Neural crest cell (in vitro differentiated cells): ENCODE measurements around the gene INAFM2. TPM values are rescaled to one million over a fixed set of nuclear protein-coding genes. Genes with fewer than 3 reads are reported as not detected.

Experiments
- DNase-seq: peaks from one replicate; pipeline ENCODE4 v3.0.0; 2021; ENCODE audit warnings: low read depth, mixed read lengths, low spot score
- H3K27ac Mint-ChIP-seq: one replicate; pipeline ENCODE4 v1.8.0; 2021; ENCODE audit warnings: mild to moderate bottlenecking, mixed read lengths; ENCODE audit not compliant: unreplicated experiment
- H3K27me3 Mint-ChIP-seq: 2 replicates; pipeline ENCODE4 v1.8.0; 2021; ENCODE audit warnings: low read depth, mild to moderate bottlenecking, mixed read lengths
- H3K36me3 Mint-ChIP-seq: 2 replicates; pipeline ENCODE4 v1.8.0; 2021; ENCODE audit warnings: low read depth, mild to moderate bottlenecking, mixed read lengths
- H3K4me1 Mint-ChIP-seq: 2 replicates; pipeline ENCODE4 v1.8.0; 2021; ENCODE audit warnings: mixed read lengths
- H3K4me3 Mint-ChIP-seq: one replicate; pipeline ENCODE4 v1.8.0; 2021; ENCODE audit warnings: mild to moderate bottlenecking, mixed read lengths
- H3K9me3 Mint-ChIP-seq: 2 replicates; pipeline ENCODE4 v1.8.0; 2021; ENCODE audit warnings: mixed read lengths
- CTCF ChIP-seq: fragments of 200-600 bp; sonication (generic); conservative IDR thresholded peaks from 2 replicates; pipeline ENCODE4 v1.5.0; 2021; ENCODE audit warnings: antibody characterized with exemption, mild to moderate bottlenecking
- total RNA-seq: library from RNA; stranded (reverse); gene quantifications from 2 replicates; pipeline ENCODE4 v1.2.1, GENCODE V29; 2021

INAFM2 gene
- total RNA-seq, 1 donor from 2014 or later: 27.5 TPM

GRCh38 chr15:40335938-40336743 lies 12.6 kb downstream of the INAFM2 start:
- no peaks in the 10 kb centered on the region for H3K9me3 Mint-ChIP-seq
- no peaks in the 10 kb centered on the region for H3K36me3 Mint-ChIP-seq
- H3K4me3 Mint-ChIP-seq: no peak overlapping the region
- H3K4me1 Mint-ChIP-seq: peaks cover 19% of the 10 kb centered on the region
- peak overlapping the region; percentile 50 for H3K27ac Mint-ChIP-seq
- H3K27me3 Mint-ChIP-seq: no peaks in the 10 kb centered on the region
- DNase-seq: no peak
- TF ChIP-seq CTCF: no peak

- Mint-ChIP-seq H3K27ac (no peak overlapping the region), H3K9me3 (no peaks in the 10 kb centered on the region), H3K4me3 (no peak overlapping the region), H3K27me3 (no peaks in the 10 kb centered on the region), H3K4me1 (peaks cover 21% of the 10 kb centered on the region), H3K36me3 (no peaks in the 10 kb centered on the region)
- no peak for DNase-seq
- TF ChIP-seq CTCF: no peak
These were observed 13.2 kb downstream of the INAFM2 start for GRCh38 chr15:40336744-40337122.

DNA sequence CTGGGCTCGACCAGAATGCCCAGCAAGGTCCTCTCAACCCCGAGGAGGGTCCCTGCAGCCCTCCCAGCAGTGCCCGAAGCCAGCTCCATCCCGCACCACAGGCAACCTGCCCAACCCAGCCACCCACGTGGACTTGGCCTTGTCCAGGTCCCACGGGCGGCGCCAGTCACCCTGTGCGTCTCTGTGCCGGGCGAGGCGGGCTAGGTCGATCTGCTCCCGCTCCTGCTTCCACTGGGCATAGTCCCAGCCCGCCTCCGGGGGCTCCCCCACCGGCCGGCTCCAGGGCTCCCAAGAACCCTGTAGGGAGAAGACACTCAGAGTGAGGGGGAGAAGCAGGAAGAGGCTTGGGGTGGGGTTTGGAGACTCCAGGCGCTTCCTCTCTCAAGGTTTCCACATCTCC lies 14.1 kb downstream of the INAFM2 start:
- Mint-ChIP-seq H3K4me3 (no peak overlapping the region), H3K27me3 (no peaks in the 10 kb centered on the region), H3K36me3 (no peaks in the 10 kb centered on the region), H3K9me3 (no peaks in the 10 kb centered on the region), H3K4me1 (peaks cover 21% of the 10 kb centered on the region), H3K27ac (peak overlapping the region; percentile 94)
- DNase-seq: no peak
- no peak for TF ChIP-seq CTCF

- peak; percentile 93 for TF ChIP-seq CTCF
- H3K27ac Mint-ChIP-seq: peak overlapping the region; percentile 94
- H3K36me3 Mint-ChIP-seq: no peaks in the 10 kb centered on the region
- H3K4me1 Mint-ChIP-seq: peaks cover 21% of the 10 kb centered on the region
- no peaks in the 10 kb centered on the region for H3K9me3 Mint-ChIP-seq
- no peaks in the 10 kb centered on the region for H3K27me3 Mint-ChIP-seq
- peak; percentile 79 for DNase-seq
- peak overlapping the region; percentile 36 for H3K4me3 Mint-ChIP-seq
These were observed 14.7 kb downstream of the INAFM2 start for GRCh38 chr15:40338041-40338657.

DNA sequence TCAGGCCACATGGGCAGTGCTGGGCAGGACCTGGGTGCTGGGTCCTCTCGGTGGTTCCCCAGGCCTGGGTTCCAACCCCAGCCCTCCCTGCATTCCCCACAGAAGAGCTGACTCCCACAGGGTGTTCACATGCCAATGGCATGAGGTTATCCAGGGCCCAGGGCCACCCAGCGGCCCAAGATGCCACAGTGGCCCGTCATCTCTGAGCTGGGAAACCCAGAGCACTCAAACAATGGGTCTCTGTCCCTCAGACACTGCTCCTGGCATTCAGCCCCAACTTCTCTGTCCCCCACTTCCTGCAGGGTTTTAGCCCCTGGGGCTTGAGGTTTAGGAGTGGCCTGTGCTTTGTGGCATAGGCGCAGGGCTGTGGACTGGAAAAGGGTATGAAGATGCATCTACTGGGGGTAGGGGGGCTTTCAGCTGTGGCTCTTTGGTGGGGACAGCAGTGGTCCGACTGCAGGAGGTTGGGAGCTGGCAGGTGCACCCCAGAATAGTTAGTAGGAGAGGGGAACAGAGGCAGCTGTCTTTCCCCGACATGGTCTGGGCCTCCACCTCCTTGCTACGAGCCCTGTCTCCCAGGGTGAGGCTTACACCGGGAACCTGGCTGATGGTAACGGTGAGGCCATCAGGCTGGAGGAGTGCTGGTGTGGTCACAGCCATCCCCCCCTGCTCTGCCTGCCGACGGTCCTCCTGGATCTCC lies 15.6 kb downstream of the INAFM2 start:
- no peaks in the 10 kb centered on the region for H3K9me3 Mint-ChIP-seq
- no peak overlapping the region for H3K4me3 Mint-ChIP-seq
- H3K27ac Mint-ChIP-seq: peak overlapping the region; percentile 81
- H3K4me1 Mint-ChIP-seq: peaks cover 19% of the 10 kb centered on the region
- H3K27me3 Mint-ChIP-seq: no peaks in the 10 kb centered on the region
- no peak for DNase-seq
- no peak for TF ChIP-seq CTCF
- H3K36me3 Mint-ChIP-seq: no peaks in the 10 kb centered on the region
